ENCODE results near the gene TSPAN9.

The TSPAN9 gene

DNA sequence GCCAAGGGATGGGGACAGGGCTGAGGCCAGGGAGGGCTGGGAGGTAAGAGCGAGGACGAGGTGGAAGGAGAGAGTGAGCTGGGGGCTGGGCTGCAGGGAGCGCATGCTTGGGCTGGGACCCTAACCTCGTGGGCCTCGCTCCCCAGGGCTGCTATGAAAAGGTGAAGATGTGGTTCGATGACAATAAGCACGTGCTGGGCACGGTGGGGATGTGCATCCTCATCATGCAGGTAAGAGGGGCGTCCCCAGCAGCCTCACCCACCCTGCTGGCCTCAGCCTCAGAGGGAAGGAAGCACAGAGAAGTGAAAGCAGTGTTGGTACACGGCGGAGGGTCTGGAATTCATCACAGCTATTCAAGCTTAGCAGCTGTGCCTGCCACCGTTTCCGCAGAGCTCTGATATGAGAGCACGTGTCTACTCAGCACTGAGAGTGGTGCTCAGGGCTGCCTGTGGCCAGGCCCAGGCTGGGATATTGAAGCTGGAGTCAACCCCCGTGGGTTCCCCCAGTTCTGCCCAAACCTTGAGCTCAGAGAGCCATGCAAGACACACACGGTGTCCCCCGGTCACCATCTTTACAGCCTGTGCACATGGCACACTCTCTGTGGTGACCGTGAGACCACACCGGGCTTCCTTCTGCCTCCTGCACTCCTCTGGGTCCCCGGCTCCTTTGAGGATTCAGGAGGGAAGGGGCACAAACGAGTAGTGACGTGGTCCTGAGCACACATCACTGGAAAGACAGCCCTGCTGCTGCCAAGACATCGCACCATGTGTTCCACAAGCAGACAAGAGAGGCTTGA lies 204.6 kb downstream of the TSPAN9 start:
- no peak for DNase-seq

- DNase-seq, result no peak
These were observed 205.1 kb downstream of the TSPAN9 start for GRCh38 chr12:3282384-3282670.

- no peak for DNase-seq
These were observed 206.0 kb downstream of the TSPAN9 start for GRCh38 chr12:3283137-3283680.

- no peak for DNase-seq
These were observed 207.2 kb downstream of the TSPAN9 start for GRCh38 chr12:3284405-3284804.

DNA sequence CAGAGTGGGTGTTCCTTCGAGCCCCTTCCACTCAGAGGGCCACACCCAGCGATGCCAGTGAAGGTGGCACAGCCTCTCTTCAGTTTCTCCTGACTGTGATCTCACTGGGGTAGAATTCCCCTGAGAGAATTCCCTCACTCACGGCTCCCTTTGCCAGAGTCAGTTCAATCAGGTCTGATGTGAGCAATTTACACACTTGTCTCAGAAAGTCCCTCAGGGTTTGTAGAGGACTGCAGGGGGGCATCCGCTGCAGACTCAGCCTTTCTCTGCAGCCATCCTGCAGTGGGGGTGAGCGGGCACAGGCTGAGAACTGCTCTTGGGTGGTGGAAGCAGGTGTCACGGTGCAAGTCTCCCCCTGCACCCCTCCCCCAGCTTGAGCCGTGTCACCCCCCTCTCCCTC lies 208.4 kb downstream of the TSPAN9 start:
- no peak for DNase-seq

DNA sequence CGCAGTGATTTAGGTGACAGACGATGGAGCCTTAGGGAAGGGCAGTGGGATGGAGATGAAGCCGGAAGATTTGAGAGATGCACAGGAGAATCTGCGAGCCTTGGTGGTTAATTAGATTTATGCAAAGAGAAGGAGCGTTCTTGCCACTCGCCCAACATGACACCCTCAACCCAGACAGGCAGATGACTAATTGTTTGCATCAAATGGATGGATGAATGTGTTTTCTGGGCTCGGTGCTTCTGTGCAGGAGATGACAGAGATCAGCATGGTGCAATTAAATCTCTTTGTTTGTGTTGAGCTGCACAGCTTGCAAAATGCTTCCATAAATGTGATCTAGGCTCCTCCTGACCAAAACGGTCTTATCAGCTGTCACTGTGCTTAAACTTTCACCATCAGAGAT lies 211.5 kb downstream of the TSPAN9 start:
- DNase-seq, result no peak

- no peak for DNase-seq
These were observed 212.5 kb downstream of the TSPAN9 start for GRCh38 chr12:3289702-3290101.

DNA sequence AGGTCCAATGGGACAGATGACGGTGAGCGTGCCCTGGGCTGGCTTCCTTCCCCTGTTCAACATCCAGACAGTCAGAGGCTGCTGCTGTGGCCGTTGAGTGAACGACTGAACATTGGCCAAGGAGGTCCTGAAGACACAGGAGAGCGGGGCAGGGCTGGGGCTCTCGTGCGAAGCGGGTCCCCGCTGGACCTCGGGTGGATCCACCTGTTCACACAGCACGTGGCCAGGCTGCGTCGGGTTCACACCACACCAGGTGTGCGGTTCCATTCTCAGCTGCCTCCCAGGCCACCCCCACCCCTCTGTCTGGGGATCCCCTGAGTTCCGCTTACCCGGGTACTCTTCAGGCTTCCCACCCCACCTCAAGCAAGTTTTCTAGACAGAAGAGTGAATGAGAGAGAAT lies 214.8 kb downstream of the TSPAN9 start:
- no peak for DNase-seq

DNA sequence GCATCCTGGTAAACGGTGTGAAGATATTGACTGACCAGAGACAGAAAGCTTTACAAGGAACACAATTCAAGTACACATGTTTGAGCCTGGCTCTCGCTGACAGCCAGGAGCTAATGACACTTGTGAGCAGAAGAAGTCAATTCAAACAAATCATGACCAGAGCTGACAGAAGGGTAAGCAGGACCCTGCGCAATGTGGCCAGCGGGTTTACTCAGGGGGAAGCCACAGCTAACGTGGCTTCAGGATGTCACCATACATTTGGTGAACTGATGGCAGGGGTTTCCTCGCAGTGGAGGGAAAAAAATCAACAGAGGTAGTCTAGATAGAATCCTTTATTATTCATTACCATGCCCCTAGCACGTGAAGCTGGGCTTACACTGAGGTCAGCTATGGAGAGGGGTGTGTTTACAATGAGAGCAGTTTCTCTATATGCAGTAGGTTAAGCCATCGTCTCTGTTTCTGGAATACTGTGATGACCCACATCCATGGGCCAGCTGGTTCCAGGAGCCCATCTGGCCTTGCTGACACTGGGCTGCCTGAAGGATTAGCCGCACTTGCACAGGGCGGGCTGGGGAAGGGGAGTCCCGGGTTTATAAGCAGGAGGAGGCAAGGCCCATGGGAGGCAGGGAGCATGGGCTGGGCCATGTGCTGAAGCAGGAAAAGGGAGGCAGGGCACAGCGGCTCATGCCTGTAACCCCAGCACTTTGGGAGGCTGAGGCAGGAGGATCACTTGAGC lies 215.7 kb downstream of the TSPAN9 start:
- no peak for DNase-seq

GRCh38 chr12:3293446-3294161 lies 216.4 kb downstream of the TSPAN9 start:
- no peak for DNase-seq

- no peak for DNase-seq
These were observed 217.3 kb downstream of the TSPAN9 start for GRCh38 chr12:3294481-3294911.

DNA sequence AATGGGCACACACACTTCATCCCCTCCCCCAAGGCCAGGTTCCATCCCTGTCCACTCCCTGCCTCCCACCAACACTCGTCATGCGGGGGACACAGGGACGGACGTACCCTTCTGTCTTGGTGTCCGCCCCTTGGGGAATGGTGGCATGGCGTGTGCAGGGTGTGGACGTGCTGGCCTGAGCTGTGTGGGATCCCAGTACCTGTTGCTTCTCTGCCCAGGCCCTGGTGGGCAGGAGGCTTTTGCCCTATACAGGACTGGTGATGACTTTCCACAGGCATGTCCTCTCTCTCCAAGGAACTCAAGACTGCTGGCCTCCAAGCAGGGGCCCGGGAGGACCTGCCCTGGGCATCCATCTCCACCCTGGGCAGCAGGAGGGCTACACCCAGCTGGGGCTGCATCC lies 218.0 kb downstream of the TSPAN9 start:
- DNase-seq, result no peak

- DNase-seq, result no peak
These were observed 218.6 kb downstream of the TSPAN9 start for GRCh38 chr12:3295646-3296408.

- no peak for DNase-seq
These were observed 219.2 kb downstream of the TSPAN9 start for GRCh38 chr12:3296409-3296701.

- no peak for DNase-seq
These were observed 221.4 kb downstream of the TSPAN9 start for GRCh38 chr12:3298603-3299002.

- DNase-seq, result peak; percentile 43 to 71 (median 62)
These were observed 223.0 kb downstream of the TSPAN9 start for GRCh38 chr12:3299929-3300832.

GRCh38 chr12:3300833-3301401 lies 223.7 kb downstream of the TSPAN9 start:
- DNase-seq, result no peak

GRCh38 chr12:3302401-3303041 lies 225.3 kb downstream of the TSPAN9 start:
- no peak for DNase-seq

DNA sequence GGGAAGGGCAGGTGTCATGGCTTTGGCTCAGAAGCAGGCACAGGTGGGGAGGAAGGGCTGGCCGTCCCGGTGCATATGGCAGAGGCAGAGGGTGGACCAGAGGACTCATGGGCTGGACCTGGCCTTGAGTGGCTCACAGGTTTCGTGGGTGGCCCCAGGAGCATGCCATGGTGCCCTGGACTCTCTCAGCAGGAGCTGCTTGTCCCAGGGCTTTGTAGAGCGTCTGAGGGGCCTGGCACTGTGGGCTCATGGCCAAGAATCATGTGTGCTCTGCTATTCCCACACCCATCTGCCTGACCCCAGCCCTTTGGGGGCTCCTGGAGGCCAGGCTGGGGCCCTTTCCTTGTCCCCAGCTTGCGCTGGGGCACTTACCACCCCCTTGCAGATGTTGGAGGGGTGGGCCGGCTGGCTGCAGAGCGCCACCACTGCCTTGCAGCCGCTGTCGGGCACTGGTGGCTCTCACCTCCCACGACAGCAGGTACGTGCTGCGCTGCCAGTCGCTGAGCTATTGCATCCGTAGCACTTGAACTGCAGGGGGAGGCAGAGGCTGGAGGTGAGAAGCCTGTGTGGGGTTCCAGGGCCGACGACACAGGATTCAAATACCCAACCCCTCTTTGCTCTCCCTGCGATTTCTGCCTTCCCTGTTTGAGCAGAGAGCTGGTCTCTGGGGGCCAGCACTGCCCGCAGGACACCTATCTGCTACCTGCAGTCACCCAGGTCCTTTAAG lies 226.4 kb downstream of the TSPAN9 start:
- DNase-seq, result no peak

DNA sequence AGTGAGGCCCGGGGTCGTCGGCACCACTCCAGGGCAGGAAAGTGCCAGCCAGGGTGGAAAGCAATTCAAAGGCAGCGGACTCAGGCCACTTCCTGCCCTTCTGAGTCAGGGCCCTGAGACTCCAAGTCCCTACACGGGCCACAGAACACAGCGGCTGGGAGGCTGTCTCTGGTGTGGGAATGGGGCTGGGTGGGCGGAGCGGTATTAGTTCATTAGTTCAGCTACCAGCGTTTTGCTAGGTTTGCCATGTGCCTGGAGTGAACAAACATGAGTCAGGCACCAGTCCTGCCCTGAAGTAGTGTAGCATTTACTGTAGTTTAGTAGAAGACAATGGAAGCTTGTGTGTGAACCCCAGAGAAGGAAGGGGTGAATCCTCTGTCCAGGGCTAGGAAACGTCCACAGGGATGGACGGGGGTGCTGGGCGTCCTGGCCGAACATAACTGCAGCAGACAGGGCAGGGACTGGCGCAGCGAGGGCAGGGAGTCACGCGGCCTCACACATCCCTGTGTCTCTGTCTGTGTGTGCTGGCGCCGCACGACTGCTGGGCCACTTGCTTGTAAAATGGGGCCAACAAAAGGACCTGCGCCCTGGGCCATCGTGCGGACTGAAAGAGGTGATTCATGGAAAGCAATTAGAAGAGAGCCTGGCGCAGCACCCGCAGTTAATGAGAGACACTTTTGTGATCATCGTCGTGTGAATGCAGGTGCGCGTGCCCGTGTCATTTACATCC lies 227.4 kb downstream of the TSPAN9 start:
- no peak for DNase-seq
